H9 (cell line): ENCODE measurements around the gene GVQW3. TPM values are rescaled to one million over a fixed set of nuclear protein-coding genes. Genes with fewer than 3 reads are reported as not detected.

Experiments used
- DNase-seq: peaks from one replicate; pipeline ENCODE4 v3.0.0-alpha.2; 2017
- H2AFZ ChIP-seq: one replicate; pipeline ENCODE4 v1.6.1; 2013; ENCODE audit warnings: mild to moderate bottlenecking, low read length, control low read depth, moderate library complexity
- H2AK5ac ChIP-seq: 2 replicates; pipeline ENCODE4 v1.6.1; 2013; ENCODE audit warnings: low read length, control low read depth, mixed read lengths; ENCODE audit not compliant: insufficient read length
- H2BK120ac ChIP-seq: one replicate; pipeline ENCODE4 v1.6.1; 2013; ENCODE audit warnings: low read depth, mild to moderate bottlenecking, low read length, control low read depth, inconsistent platforms; ENCODE audit not compliant: poor library complexity, severe bottlenecking
- H2BK12ac ChIP-seq: 2 replicates; pipeline ENCODE4 v1.6.1; 2013; ENCODE audit warnings: low read length, control low read depth, mixed read lengths, low read depth; ENCODE audit not compliant: insufficient read length
- H2BK15ac ChIP-seq: 2 replicates; pipeline ENCODE4 v1.6.1; 2013; ENCODE audit warnings: low read depth, low read length, control low read depth
- H2BK20ac ChIP-seq: one replicate; pipeline ENCODE4 v1.6.1; 2013; ENCODE audit warnings: low read depth, mild to moderate bottlenecking, low read length, control low read depth, inconsistent platforms; ENCODE audit not compliant: poor library complexity, severe bottlenecking
- H2BK5ac ChIP-seq: 2 replicates; pipeline ENCODE4 v1.6.1; 2013; ENCODE audit warnings: low read length, control low read depth, mixed read lengths; ENCODE audit not compliant: insufficient read length
- H3K14ac ChIP-seq: 2 replicates; pipeline ENCODE4 v1.6.1; 2013; ENCODE audit warnings: low read length, control low read depth; ENCODE audit not compliant: insufficient read depth
- H3K18ac ChIP-seq: 2 replicates; pipeline ENCODE4 v1.6.1; 2013; ENCODE audit warnings: low read depth, mild to moderate bottlenecking, mixed read lengths, low read length, control low read depth; ENCODE audit not compliant: insufficient read length
- H3K23ac ChIP-seq: 2 replicates; pipeline ENCODE4 v1.6.1; 2013; ENCODE audit warnings: low read length, control low read depth, mixed read lengths, low read depth; ENCODE audit not compliant: insufficient read length
- H3K23me2 ChIP-seq: 2 replicates; pipeline ENCODE4 v1.6.1; 2013; ENCODE audit warnings: low read depth, mild to moderate bottlenecking, mixed read lengths, low read length, control low read depth; ENCODE audit not compliant: insufficient read length, poor library complexity, severe bottlenecking
- H3K27ac ChIP-seq: 2 replicates; pipeline ENCODE4 v1.5.1; 2013; ENCODE audit warnings: low read length, control low read depth, mixed read lengths, low read depth; ENCODE audit not compliant: insufficient read length
- H3K27me3 ChIP-seq: 2 replicates; pipeline ENCODE4 v1.6.1; 2013; ENCODE audit warnings: low read length, control low read depth, inconsistent platforms; ENCODE audit not compliant: insufficient read depth
- H3K4ac ChIP-seq: 2 replicates; pipeline ENCODE4 v1.6.1; 2013; ENCODE audit warnings: low read depth, mild to moderate bottlenecking, control low read depth, inconsistent platforms, low read length, moderate library complexity
- H3K4me1 ChIP-seq: 2 replicates; pipeline ENCODE4 v1.6.1; 2013; ENCODE audit warnings: low read length, control low read depth, inconsistent platforms; ENCODE audit not compliant: insufficient read depth
- H3K4me2 ChIP-seq: 2 replicates; pipeline ENCODE4 v1.6.1; 2013; ENCODE audit warnings: low read length, control low read depth, mixed read lengths; ENCODE audit not compliant: insufficient read length, insufficient read depth
- H3K56ac ChIP-seq: 2 replicates; pipeline ENCODE4 v1.6.1; 2013; ENCODE audit warnings: low read depth, mild to moderate bottlenecking, mixed read lengths, low read length, control low read depth; ENCODE audit not compliant: insufficient read length
- H3K79me1 ChIP-seq: 2 replicates; pipeline ENCODE4 v1.6.1; 2013; ENCODE audit warnings: low read depth, mild to moderate bottlenecking, moderate library complexity, low read length, control low read depth, inconsistent platforms; ENCODE audit not compliant: insufficient read depth, poor library complexity, severe bottlenecking
- H3K79me2 ChIP-seq: 2 replicates; pipeline ENCODE4 v1.6.1; 2013; ENCODE audit warnings: low read length, control low read depth, inconsistent platforms; ENCODE audit not compliant: insufficient read depth
- H3K9ac ChIP-seq: 2 replicates; pipeline ENCODE4 v1.6.1; 2013; ENCODE audit warnings: low read length, control low read depth, mixed read lengths; ENCODE audit not compliant: insufficient read length; ENCODE audit errors: extremely low read depth
- H3K9me3 ChIP-seq: one replicate; pipeline ENCODE4 v1.6.1; 2013; ENCODE audit warnings: low read depth, low read length, inconsistent platforms; ENCODE audit not compliant: control insufficient read depth
- H3T11ph ChIP-seq: one replicate; pipeline ENCODE4 v1.6.1; 2013; ENCODE audit warnings: mild to moderate bottlenecking, low read length, control low read depth, inconsistent platforms
- H4K20me1 ChIP-seq: one replicate; pipeline ENCODE4 v1.6.1; 2013; ENCODE audit not compliant: control insufficient read depth, insufficient read length, insufficient read depth
- H4K5ac ChIP-seq: 2 replicates; pipeline ENCODE4 v1.6.1; 2013; ENCODE audit warnings: low read depth, mild to moderate bottlenecking, mixed read lengths, low read length, control low read depth; ENCODE audit not compliant: insufficient read length
- H4K8ac ChIP-seq: replicated peaks from 2 replicates; pipeline ENCODE4 v1.6.1; 2013; ENCODE audit warnings: low read length, control low read depth, mixed read lengths, low read depth; ENCODE audit not compliant: insufficient read length
- H4K91ac ChIP-seq: 2 replicates; pipeline ENCODE4 v1.6.1; 2013; ENCODE audit warnings: low read depth, mild to moderate bottlenecking, moderate library complexity, mixed read lengths, low read length, control low read depth; ENCODE audit not compliant: insufficient read length
- H3K27ac Mint-ChIP-seq, 3 experiments: 2 replicates in 2 of 3; 3 replicates in 1 of 3; pipeline ENCODE4 v1.8.0; 2020 to 2021; ENCODE audit warnings: mixed read lengths in 3 of 3, mild to moderate bottlenecking in 1 of 3, moderate library complexity in 1 of 3
- H3K27me3 Mint-ChIP-seq: 2 replicates; pipeline ENCODE4 v1.8.0; 2021; ENCODE audit warnings: low read depth, mild to moderate bottlenecking, moderate library complexity, mixed read lengths
- H3K36me3 Mint-ChIP-seq, 3 experiments: 2 replicates in 2 of 3; 3 replicates in 1 of 3; pipeline ENCODE4 v1.8.0; 2020 to 2021; ENCODE audit warnings: low read depth in 3 of 3, mixed read lengths in 3 of 3; ENCODE audit not compliant: insufficient read depth in 1 of 3
- H3K4me1 Mint-ChIP-seq, 2 experiments: 2 replicates each; pipeline ENCODE4 v1.8.0; 2020; ENCODE audit warnings: mixed read lengths in 2 of 2
- H3K4me3 Mint-ChIP-seq, 2 experiments: 2 replicates in 1 of 2; 3 replicates in 1 of 2; pipeline ENCODE4 v1.8.0; 2020 to 2021; ENCODE audit warnings: mild to moderate bottlenecking in 2 of 2, mixed read lengths in 2 of 2, moderate library complexity in 1 of 2
- H3K9me3 Mint-ChIP-seq, 2 experiments: 2 replicates in 1 of 2; 3 replicates in 1 of 2; pipeline ENCODE4 v1.8.0; 2020; ENCODE audit warnings: mild to moderate bottlenecking in 2 of 2, mixed read lengths in 2 of 2, moderate library complexity in 1 of 2
- CTCF ChIP-seq: fragments of 200-600 bp; sonication (generic); conservative IDR thresholded peaks from 3 replicates; pipeline ENCODE4 v1.8.0; 2021; ENCODE audit warnings: antibody characterized with exemption, mild to moderate bottlenecking
- WGBS: extraction: QIAGEN DNeasy Blood & Tissue Kit; methylation state at CpG from one replicate; pipeline ENCODE4 v1.1.7; 2013; ENCODE audit warnings: missing lambda C conversion rate, low lambda C conversion rate, mixed read lengths; ENCODE audit not compliant: insufficient read length; ENCODE audit errors: extremely low coverage; 5-methylcytosine and 5-hydroxymethylcytosine counted together
- total RNA-seq: library from RNA; stranded (reverse); gene quantifications from 2 replicates; pipeline ENCODE4 v1.2.1, GENCODE V29; 2021

Gene GVQW3
- total RNA-seq, 1 experiment from 2014 or later, result 4.5 TPM

GRCh38 chr11:76371170-76371569 lies 10.0 kb upstream of the GVQW3 start:
- Histone ChIP-seq H3K9ac (no peak overlapping the region), H3K18ac (no peak overlapping the region), H3K56ac (no peak overlapping the region), H2BK120ac (no peak overlapping the region), H2BK20ac (no peak overlapping the region), H4K8ac (no peak overlapping the region), H3K23me2 (no peaks in the 10 kb centered on the region), H3K14ac (no peak overlapping the region), H2BK5ac (no peak overlapping the region), H2BK15ac (no peak overlapping the region), H2BK12ac (no peak overlapping the region), H3K9me3 (no peaks in the 10 kb centered on the region), H4K91ac (no peak overlapping the region), H4K5ac (no peak overlapping the region), H2AFZ (no peak overlapping the region), H3K27ac (no peak overlapping the region), H3K4ac (no peak overlapping the region), H4K20me1 (no peaks in the 10 kb centered on the region), H2AK5ac (no peak overlapping the region), H3K23ac (no peak overlapping the region), H3K79me2 (peaks cover 10% of the 10 kb centered on the region; the same call in 1 of the 2 replicates), H3K4me2 (no peak overlapping the region), H3K27me3 (no peaks in the 10 kb centered on the region), H3T11ph (no peak overlapping the region), H3K79me1 (peaks cover 3% of the 10 kb centered on the region), H3K4me1 (no peaks in the 10 kb centered on the region; the same call in 1 of the 2 replicates)
- peak overlapping the region in 1 of 3 experiments; percentile 1; a peak in 1 of 7 replicates for H3K27ac Mint-ChIP-seq
- no peak for TF ChIP-seq CTCF
- no peaks in the 10 kb centered on the region for H3K9me3 Mint-ChIP-seq
- no peaks in the 10 kb centered on the region for H3K36me3 Mint-ChIP-seq
- no peak overlapping the region for H3K4me3 Mint-ChIP-seq
- no peak for DNase-seq
- no CpG with 5 or more reads among the region's 3 CpGs for WGBS
- H3K4me1 Mint-ChIP-seq, result peaks cover 4% of the 10 kb centered on the region in 2 experiments; a peak in 2 of 4 replicates
- H3K27me3 Mint-ChIP-seq, result no peaks in the 10 kb centered on the region
